ENCODE data around the gene IGSF21. TPM values are rescaled to one million over a fixed set of nuclear protein-coding genes. Genes with fewer than 3 reads are reported as not detected.

Gene IGSF21
- total and polyA plus RNA-seq, 10 of the 15 experiments (the other 5 are each of a cell fraction or from before 2014, with no cell fraction given), result 0.03 to 0.49 TPM; not detected in 8

GRCh38 chr1:18157968-18158367, 50.4 kb downstream of the IGSF21 start:
- no peaks in the 10 kb centered on the region for H4K20me1 ChIP-seq (ENCODE audit: control insufficient read depth, insufficient read depth)
- intact Hi-C loops (cut with micrococcal nuclease; ENCODE audit: unreplicated experiment) (no loop called here), in situ Hi-C loops (cut with MboI) (no loop called here)
- ChIA-PET RAD21 (ENCODE audit: unreplicated experiment) (no interaction called here), POLR2A (no interaction called here), SMC1A (ENCODE audit: uncharacterized antibody, unreplicated experiment) (no interaction called here), CTCF (no interaction called here)
- no peaks in the 10 kb centered on the region for H3K36me3 ChIP-seq (ENCODE audit: control insufficient read depth in 2 of 2, insufficient read depth in 2 of 2, low read length in 1 of 2)
- H3K4me1 ChIP-seq (ENCODE audit: control insufficient read depth, insufficient read depth, low read length), result no peaks in the 10 kb centered on the region
- no peak for DNase-seq (ENCODE audit: low read depth, low spot score)
- H3K27me3 ChIP-seq (replicated peaks in 1 of 2; ENCODE audit: control insufficient read depth in 2 of 2, insufficient read depth in 2 of 2, low read length in 1 of 2), result no peaks in the 10 kb centered on the region; a peak in 2 of 4 replicates
- H3K9ac ChIP-seq (ENCODE audit: control insufficient read depth, insufficient read depth, low read length), result no peak overlapping the region
- no peak overlapping the region for H3K4me3 ChIP-seq
- no peak overlapping the region for H3K4me2 ChIP-seq (ENCODE audit: control insufficient read depth, insufficient read depth)
- no peaks in the 10 kb centered on the region for H3K9me3 ChIP-seq (replicated peaks; ENCODE audit: control insufficient read depth, insufficient read depth, low read length)
- no peak for FAIRE-seq
- H2AFZ ChIP-seq (ENCODE audit: control insufficient read depth, low read depth, low read length), result no peak overlapping the region
- no peak overlapping the region for H3K27ac ChIP-seq (ENCODE audit: control insufficient read depth, insufficient read depth)
- WGBS (ENCODE audit: insufficient coverage, insufficient replicate concordance, low lambda C conversion rate, missing lambda C conversion rate), result 26% methylated on average over 7 of the region's 7 CpGs
- H3K79me2 ChIP-seq (ENCODE audit: control insufficient read depth, insufficient read depth, low read length), result no peaks in the 10 kb centered on the region
- TF ChIP-seq NR2C2 (IDR thresholded peaks at IDR 0.05; ENCODE audit: borderline replicate concordance, control insufficient read depth, insufficient read length, low read depth) (no peak), ZSCAN29 (IDR thresholded peaks at IDR 0.05) (no peak), ZBTB40 (IDR thresholded peaks at IDR 0.05; ENCODE audit: borderline replicate concordance) (no peak), PML (IDR thresholded peaks at IDR 0.05; ENCODE audit: low read length) (no peak), SPI1 (IDR thresholded peaks at IDR 0.05; ENCODE audit: borderline replicate concordance, insufficient read depth, low read depth, low read length) (no peak), NFXL1 (IDR thresholded peaks at IDR 0.05; ENCODE audit: borderline replicate concordance) (no peak), EGR1 (IDR thresholded peaks at IDR 0.05; ENCODE audit: borderline replicate concordance in 1 of 2, low read depth in 2 of 2, low read length in 2 of 2) (no peak), STAT3 (IDR thresholded peaks at IDR 0.05; ENCODE audit: low read depth, low read length) (no peak), RB1 (IDR thresholded peaks at IDR 0.05; ENCODE audit: borderline replicate concordance) (no peak), KLF5 (IDR thresholded peaks at IDR 0.05; ENCODE audit: partially characterized antibody) (no peak), MLLT1 (IDR thresholded peaks at IDR 0.05) (no peak)
- no peak for ATAC-seq
- no TSS peak for BruUV-seq (replicated peaks)

Data from GM12878 (cell line).